Fibroblast of skin of right quadriceps (primary cell): Measurements from ENCODE around the gene HOXC10.

Experiments
- DNase-seq: peaks from one replicate; pipeline ENCODE4 v3.0.0-alpha.2; 2013

The HOXC10 gene

DNA sequence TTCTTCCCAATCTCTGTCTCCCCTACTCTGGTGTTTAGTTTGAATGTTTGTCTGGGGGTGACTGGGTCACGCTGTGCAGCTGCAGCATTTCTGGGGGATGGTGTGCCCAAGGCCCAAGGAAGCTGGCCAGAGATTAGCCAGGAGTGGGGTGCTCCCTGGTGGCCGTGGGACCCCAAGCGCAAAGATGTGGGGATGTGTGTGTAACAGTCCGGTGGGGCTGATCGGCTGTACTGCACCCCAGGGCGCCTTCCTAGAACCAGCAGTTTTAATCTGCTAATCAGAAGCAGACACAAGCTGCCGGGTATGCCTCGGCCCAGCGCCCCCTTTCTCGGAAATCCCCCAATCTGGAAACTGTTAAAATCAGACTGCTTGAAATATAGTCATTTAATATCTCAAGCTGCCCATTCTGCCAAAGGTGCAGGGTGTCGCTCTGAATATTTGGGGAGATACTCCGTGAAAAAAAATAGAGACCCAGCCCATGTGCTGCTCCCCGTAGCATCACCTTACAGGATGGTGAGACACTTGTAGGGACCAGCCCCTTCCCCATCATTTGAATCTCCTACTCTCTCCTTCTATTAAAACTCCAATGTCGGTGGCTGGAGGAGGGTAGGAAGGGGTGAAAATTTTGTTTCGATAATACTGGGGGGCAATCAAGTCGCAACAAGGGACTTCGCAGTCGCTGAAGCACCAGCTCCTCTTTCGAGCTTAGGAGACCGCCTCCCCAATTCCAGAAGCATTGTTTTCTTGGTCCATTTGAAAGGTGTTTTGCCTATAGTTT lies 19.3 kb downstream of the HOXC10 start:
- DNase-seq: peak; percentile 73

DNA sequence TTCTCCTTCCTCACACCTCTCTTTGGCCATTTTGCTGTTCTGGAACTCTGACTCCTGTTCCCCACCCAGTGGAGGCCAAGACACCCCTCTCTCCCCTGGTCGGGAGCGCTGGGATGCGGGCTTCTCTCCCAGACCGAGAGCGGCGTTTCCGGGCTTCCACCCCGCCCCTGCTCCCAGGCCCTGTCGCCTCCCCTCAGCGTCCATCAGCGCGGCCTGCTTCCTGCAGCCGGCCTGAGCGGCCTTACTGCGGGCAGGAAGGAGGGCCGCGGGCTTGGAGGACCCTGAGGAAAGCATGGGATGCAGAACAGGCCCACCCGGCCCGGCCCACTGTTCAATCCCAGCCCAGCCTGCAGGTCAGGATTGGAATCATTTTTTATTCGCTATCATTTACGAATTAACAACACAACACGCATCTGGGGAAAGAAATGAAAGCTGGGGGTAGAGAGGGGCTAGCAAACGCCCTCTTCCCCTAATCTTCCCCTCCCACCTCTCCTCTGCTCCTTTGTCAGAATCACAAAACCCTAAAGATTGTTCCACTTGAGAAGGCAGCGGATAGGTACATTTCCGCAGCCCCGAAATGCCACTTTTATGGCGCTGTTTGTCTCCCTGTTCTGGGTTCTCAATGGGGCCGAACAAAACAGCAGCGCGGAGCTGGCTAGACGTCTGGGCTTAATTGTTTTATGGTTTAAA lies 20.0 kb downstream of the HOXC10 start:
- DNase-seq: no peak

GRCh38 chr12:54005531-54005852 lies 20.5 kb downstream of the HOXC10 start:
- DNase-seq: no peak

DNA sequence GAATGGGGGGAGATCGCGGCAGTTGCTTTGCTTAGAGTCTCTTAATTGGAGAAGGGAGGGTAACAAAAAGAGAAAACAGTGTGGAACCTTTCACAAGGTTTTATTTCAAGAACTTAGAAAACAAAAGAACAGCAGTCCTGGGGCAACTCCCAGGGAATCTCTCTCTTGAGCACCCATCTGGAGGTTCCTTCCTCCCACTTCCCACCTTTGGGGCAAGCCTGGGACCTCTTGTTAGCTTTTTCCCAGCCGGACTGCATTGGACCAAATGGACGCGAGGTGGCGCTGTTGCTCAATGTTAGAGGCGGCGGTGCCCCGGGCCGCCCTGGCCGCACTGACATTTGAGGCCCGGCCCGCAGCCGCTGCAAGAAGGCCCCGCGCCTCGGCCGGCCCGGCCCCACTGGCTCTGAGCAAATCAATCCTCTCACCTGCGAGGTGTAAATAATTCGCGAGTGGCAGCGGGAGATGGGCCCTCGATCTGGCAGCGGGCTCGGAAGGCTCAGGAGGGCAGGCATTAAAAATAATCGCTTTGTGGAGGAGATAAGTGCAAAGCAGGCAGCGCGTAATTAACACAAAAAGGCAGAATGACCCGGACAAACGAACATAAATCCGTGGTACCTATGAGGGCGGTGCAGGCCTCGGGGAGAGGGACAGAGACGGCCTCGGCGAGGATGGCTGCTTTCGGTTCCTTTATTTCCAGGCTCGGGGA lies 21.1 kb downstream of the HOXC10 start:
- peak; percentile 89 for DNase-seq

- DNase-seq: no peak
Observed at GRCh38 chr12:54006559-54007220, 21.7 kb downstream of the HOXC10 start.

- DNase-seq: no peak
Observed at GRCh38 chr12:54007538-54008259, 22.8 kb downstream of the HOXC10 start.

- no peak for DNase-seq
Observed at GRCh38 chr12:54008260-54008552, 23.3 kb downstream of the HOXC10 start.

- no peak for DNase-seq
Observed at GRCh38 chr12:54009171-54010052, 24.5 kb downstream of the HOXC10 start.

- DNase-seq: no peak
Observed at GRCh38 chr12:54010053-54010971, 25.4 kb downstream of the HOXC10 start.

- no peak for DNase-seq
Observed at GRCh38 chr12:54010972-54011664, 26.2 kb downstream of the HOXC10 start.

- DNase-seq: no peak
Observed at GRCh38 chr12:54011665-54012532, 27.0 kb downstream of the HOXC10 start.

GRCh38 chr12:54012631-54013409 lies 27.9 kb downstream of the HOXC10 start:
- no peak for DNase-seq

GRCh38 chr12:54014377-54015017 lies 29.6 kb downstream of the HOXC10 start:
- no peak for DNase-seq

- no peak for DNase-seq
Observed at GRCh38 chr12:54015018-54015931, 30.3 kb downstream of the HOXC10 start.

DNA sequence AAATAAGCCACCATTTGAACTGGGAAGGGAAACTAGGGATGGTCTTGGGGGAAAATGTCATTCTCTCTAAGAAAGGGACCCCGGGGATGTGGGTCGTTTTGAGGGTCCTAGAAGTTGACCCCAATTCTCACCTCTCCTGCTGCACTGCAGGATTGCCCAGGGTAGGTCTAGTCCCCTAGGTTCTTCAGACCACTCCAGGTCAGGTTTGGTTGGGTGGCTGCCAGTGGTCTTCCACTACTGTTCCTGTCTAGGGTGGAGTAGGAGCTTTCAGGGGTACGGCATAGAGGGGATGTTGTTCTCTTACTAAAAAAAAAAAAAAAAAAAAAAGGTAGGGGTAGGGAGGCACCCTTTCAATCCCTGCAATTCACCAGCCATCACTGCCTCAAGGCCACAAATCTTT lies 31.1 kb downstream of the HOXC10 start:
- no peak for DNase-seq

- peak; percentile 97 for DNase-seq
Observed at GRCh38 chr12:54016478-54016964, 31.6 kb downstream of the HOXC10 start.
